WTC11 (cell line): Measurements from ENCODE around the gene ST8SIA3. TPM values are rescaled to one million over a fixed set of nuclear protein-coding genes. Genes with fewer than 3 reads are reported as not detected.

ENCODE experiments used
- ATAC-seq: fragments of 200-7000 bp; cut with Tn5 transposase; 2 replicates; pipeline ENCODE4 v1.10.0; 2021; ENCODE audit warnings: mild to moderate bottlenecking, moderate library complexity
- CTCF ChIA-PET: fragments of 300-600 bp; sonication (Branson Sonifier 250); formaldehyde crosslinking; loops from one replicate; lab custom pipeline; 2021; ENCODE audit warnings: antibody characterized with exemption; lab: Charles Lee
- POLR2A ChIA-PET: fragments of 350-600 bp; sonication (Branson Sonifier 250); formaldehyde crosslinking; loops from one replicate; lab custom pipeline; 2021; ENCODE audit warnings: antibody characterized with exemption; lab: Charles Lee
- DNase-seq: peaks from one replicate; pipeline ENCODE4 v3.0.0; 2021; ENCODE audit warnings: low spot score
- H3K27ac Mint-ChIP-seq: 2 replicates; pipeline ENCODE4 v1.8.0; 2021; ENCODE audit warnings: mixed read lengths
- H3K27me3 Mint-ChIP-seq: 2 replicates; pipeline ENCODE4 v1.8.0; 2021; ENCODE audit warnings: low read depth, mild to moderate bottlenecking, moderate library complexity, mixed read lengths
- H3K36me3 Mint-ChIP-seq: 2 replicates; pipeline ENCODE4 v1.8.0; 2021; ENCODE audit warnings: mixed read lengths
- H3K4me1 Mint-ChIP-seq: 2 replicates; pipeline ENCODE4 v1.8.0; 2022; ENCODE audit warnings: mixed read lengths
- H3K4me3 Mint-ChIP-seq: 2 replicates; pipeline ENCODE4 v1.8.0; 2021; ENCODE audit warnings: mild to moderate bottlenecking, moderate library complexity, mixed read lengths
- H3K9me3 Mint-ChIP-seq: 2 replicates; pipeline ENCODE4 v1.8.0; 2021; ENCODE audit warnings: mixed read lengths
- ATF3 ChIP-seq: sonication (generic); formaldehyde crosslinking; conservative IDR thresholded peaks from 2 replicates; pipeline ENCODE4 v1.8.1; 2022; ENCODE audit warnings: mild to moderate bottlenecking, missing genetic modification reagents
- E2F4 ChIP-seq: sonication (generic); formaldehyde crosslinking; IDR thresholded peaks from 2 replicates; pipeline ENCODE4 v1.8.1; 2022; ENCODE audit warnings: low read depth, mild to moderate bottlenecking, moderate library complexity, missing genetic modification reagents, borderline replicate concordance
- ESRRA ChIP-seq: sonication (generic); formaldehyde crosslinking; IDR thresholded peaks from 2 replicates; pipeline ENCODE4 v1.8.1; 2022; ENCODE audit warnings: mild to moderate bottlenecking, missing genetic modification reagents, borderline replicate concordance
- TP53 ChIP-seq: sonication (generic); formaldehyde crosslinking; IDR thresholded peaks from 2 replicates; pipeline ENCODE4 v1.8.1; 2023; ENCODE audit warnings: mild to moderate bottlenecking, missing genetic modification reagents
- ZNF219 ChIP-seq: sonication (generic); formaldehyde crosslinking; IDR thresholded peaks from 2 replicates; pipeline ENCODE4 v1.8.0; 2023; ENCODE audit warnings: missing genetic modification reagents, mild to moderate bottlenecking, borderline replicate concordance
- ZNF416 ChIP-seq: fragments of 250-450 bp; sonication (Bioruptor Pico); IDR thresholded peaks from 2 replicates; pipeline ENCODE4 v1.9.0; 2021; ENCODE audit warnings: mild to moderate bottlenecking, inconsistent platforms
- total RNA-seq: library from RNA; stranded (reverse); gene quantifications from 3 replicates; pipeline ENCODE4 v1.2.3, GENCODE V29; 2021

The ST8SIA3 gene
- total RNA-seq, 1 experiment from 2014 or later: 2.3 TPM

- H3K4me3 Mint-ChIP-seq: no peak overlapping the region
- POLR2A ChIA-PET: no interaction called here
- no peak for DNase-seq
- no peaks in the 10 kb centered on the region for H3K36me3 Mint-ChIP-seq
- CTCF ChIA-PET: no interaction called here
- no peak for TF ChIP-seq TP53 (CRISPR knock-in tag)
- no peak for TF ChIP-seq ESRRA (CRISPR knock-in tag)
- no peak for ATAC-seq
- H3K9me3 Mint-ChIP-seq: peaks cover 4% of the 10 kb centered on the region; the same call in 1 of the 2 replicates
- H3K27ac Mint-ChIP-seq: no peak overlapping the region
- no peaks in the 10 kb centered on the region; the same call in none of the 2 replicates for H3K27me3 Mint-ChIP-seq
- no peaks in the 10 kb centered on the region for H3K4me1 Mint-ChIP-seq
Measured at GRCh38 chr18:57410749-57411148, 58.4 kb downstream of the ST8SIA3 start.

DNA sequence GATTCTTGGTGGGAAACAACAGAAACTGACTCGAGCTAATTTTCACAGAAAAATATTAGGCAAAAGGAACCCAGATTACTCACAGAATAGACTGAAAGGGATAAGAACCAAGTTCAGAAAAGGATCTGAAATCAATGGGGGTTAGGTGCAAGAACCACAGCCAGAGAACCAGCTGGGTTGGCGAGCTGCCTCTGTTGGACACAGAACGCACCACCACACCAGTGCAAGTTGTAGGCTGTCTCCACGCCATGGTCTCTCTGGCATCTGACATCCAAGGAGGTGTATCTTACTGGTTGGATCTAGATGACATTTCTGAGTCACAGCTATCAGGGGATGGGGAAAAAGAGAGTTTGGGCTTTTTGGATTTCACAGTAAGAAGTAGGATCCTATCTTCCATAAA lies 64.2 kb downstream of the ST8SIA3 start:
- no peaks in the 10 kb centered on the region for H3K36me3 Mint-ChIP-seq
- DNase-seq (no peak), ATAC-seq (no peak)
- H3K27me3 Mint-ChIP-seq: no peaks in the 10 kb centered on the region; the same call in 1 of the 2 replicates
- CTCF ChIA-PET: no interaction called here
- H3K4me3 Mint-ChIP-seq: no peak overlapping the region
- H3K27ac Mint-ChIP-seq: no peak overlapping the region
- TF ChIP-seq ATF3 (CRISPR knock-in tag) (no peak), ZNF416 (CRISPR knock-in tag) (no peak), ZNF219 (CRISPR knock-in tag) (no peak), E2F4 (no peak)
- no peaks in the 10 kb centered on the region for H3K9me3 Mint-ChIP-seq
- H3K4me1 Mint-ChIP-seq: no peaks in the 10 kb centered on the region
- POLR2A ChIA-PET: no interaction called here

Other genes starting within 250 kb of the ST8SIA3 start
- gene BOD1L2, start 205.5 kb upstream of the ST8SIA3 start, total RNA-seq: not detected in 3 replicates
- 0.87 to 1.9 TPM (median 1.6 TPM) in 3 replicates for gene ONECUT2, start 82.8 kb downstream of the ST8SIA3 start, total RNA-seq
- gene FECH, start 234.1 kb downstream of the ST8SIA3 start, total RNA-seq: 16.6 to 21.8 TPM (median 19.6 TPM) in 3 replicates